Mucosa of descending colon (tissue), 3 donors: ENCODE measurements around the gene VPS13D. TPM values are rescaled to one million over a fixed set of nuclear protein-coding genes. Genes with fewer than 3 reads are reported as not detected.

Source experiments
- ATAC-seq: fragments of 200-7000 bp; cut with Tn5 transposase; one replicate; pipeline ENCODE4 v1.9.1; 2020; ENCODE audit warnings: mild to moderate bottlenecking, moderate library complexity
- DNase-seq, 3 donors: peaks; one replicate each; pipeline ENCODE4 v3.0.0-alpha.2; 2020
- H3K36me3 ChIP-seq: fragments of 200-600 bp; one replicate; pipeline ENCODE4 v1.8.0; 2021; ENCODE audit warnings: low read depth, mild to moderate bottlenecking
- H3K4me1 ChIP-seq: fragments of 200-600 bp; one replicate; pipeline ENCODE4 v1.8.0; 2021; ENCODE audit warnings: low read depth, mild to moderate bottlenecking
- H3K4me3 ChIP-seq: fragments of 200-600 bp; one replicate; pipeline ENCODE4 v1.8.0; 2021; ENCODE audit warnings: mild to moderate bottlenecking
- H3K9me3 ChIP-seq: fragments of 200-600 bp; one replicate; pipeline ENCODE4 v1.8.0; 2021; ENCODE audit warnings: mild to moderate bottlenecking
- CTCF ChIP-seq: fragments of 200-600 bp; IDR thresholded peaks from one replicate; pipeline ENCODE4 v1.8.0; 2022; ENCODE audit warnings: antibody characterized with exemption, mild to moderate bottlenecking
- intact Hi-C, 2 donors: fragments of 100-400 bp; cut with DNase I in 1 of 2; cut with micrococcal nuclease in 1 of 2; formaldehyde crosslinking; loops; one replicate each; pipeline versions ENCODE4 v1.11.0 to v1.11.1; 2022; cut with DNase I, micrococcal nuclease
- total RNA-seq, 3 donors: library from RNA; stranded (reverse); fragmentation: NEBNext Ultra II Directional in 2 of 3; extraction: Animal tissue kit (Norgen Biotek cat#: 25700) in 2 of 3; gene quantifications; one replicate each; pipeline versions ENCODE4 v1.2.1 to v1.2.4, GENCODE V29; 2021 to 2023
- donor health status: DM: no; HTN: no; CAD: no; lungs with moderate emphysema.
- donor health status: DM: no; HTN: no; CAD: no.
- donor health status: DM: no; HTN: yes; CAD: no.

Gene VPS13D
- total RNA-seq, 3 donors from 2014 or later = 70.1 to 96.6 (median 96.6) TPM

GRCh38 chr1:12376236-12377045 lies 146.6 kb downstream of the VPS13D start:
- intact Hi-C loops = no loop called here
- peak; percentile 26 for ATAC-seq

DNA sequence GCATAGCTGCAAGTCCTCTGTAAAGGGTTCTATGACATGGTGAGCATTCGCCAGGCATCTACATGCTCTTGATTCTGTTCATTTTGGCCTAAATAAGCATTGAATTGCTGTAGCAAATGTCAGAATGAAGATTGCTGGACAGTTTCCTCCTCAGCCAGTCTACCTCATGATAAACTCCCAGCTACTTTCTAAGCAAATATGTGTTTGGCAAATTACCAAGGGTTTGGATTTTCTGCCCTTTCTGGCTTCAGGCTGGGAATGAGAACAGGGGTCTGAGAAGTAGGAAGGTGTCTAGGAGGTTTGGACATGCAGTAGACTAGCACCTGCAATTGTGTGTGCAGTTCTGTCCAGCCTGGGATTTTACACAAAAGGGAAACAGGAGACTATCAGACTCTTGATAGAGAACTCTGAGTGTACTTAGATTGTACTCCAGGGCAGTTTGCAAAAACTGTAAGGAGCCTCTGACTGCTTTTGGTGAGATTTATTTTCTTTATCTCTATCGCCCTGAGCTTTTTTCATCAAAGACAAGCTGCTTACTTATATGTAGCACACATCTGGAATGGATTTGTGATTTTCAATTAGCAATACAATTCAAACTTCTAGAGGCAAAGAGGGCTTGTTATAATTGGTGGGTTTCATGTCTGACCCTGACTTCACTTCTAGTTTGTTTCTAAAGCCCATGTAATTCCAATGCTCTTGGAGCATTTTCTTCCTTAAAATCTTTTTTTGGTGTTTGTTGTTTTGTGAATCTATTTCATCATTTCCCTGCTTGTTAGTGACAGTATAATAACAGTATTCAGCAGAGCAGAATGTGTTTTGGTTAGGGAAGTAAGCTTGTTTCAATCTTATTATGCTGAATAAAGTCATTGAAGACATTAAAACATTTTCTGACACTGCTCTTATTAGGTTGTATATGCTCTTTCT lies 150.8 kb downstream of the VPS13D start:
- no peak for TF ChIP-seq CTCF
- ATAC-seq (peak; percentile 39), DNase-seq (no peak)
- intact Hi-C loops = no loop called here
- Histone ChIP-seq H3K36me3 (no peaks in the 10 kb centered on the region), H3K4me1 (peaks cover 20% of the 10 kb centered on the region), H3K4me3 (no peak overlapping the region), H3K9me3 (no peaks in the 10 kb centered on the region)

More at GRCh38 chr1:12376236-12377045, 146.6 kb downstream of the VPS13D start:
- Histone ChIP-seq H3K9me3 (no peaks in the 10 kb centered on the region), H3K36me3 (no peaks in the 10 kb centered on the region), H3K4me3 (no peak overlapping the region), H3K4me1 (peaks cover 11% of the 10 kb centered on the region)
- TF ChIP-seq CTCF = no peak
- peak in 1 of 3 donors; percentile 17 for DNase-seq

DNA sequence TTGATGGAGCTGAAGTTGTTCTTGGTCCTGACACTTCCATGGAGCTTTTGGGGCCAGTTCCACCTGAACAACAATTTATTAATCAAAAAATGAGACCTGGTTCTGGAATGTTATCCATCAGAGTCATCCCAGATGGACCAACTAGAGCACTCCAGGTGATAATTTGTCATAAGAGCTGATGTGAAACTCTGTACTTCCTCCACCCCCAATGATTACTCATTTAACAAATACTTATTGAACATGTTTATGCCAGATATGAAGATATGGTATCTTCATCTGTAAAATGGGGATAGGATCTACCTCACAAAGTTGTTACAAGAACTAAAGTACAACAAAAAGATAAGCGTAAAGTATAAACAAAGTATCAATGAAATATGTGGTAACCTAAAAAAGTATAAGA lies 153.2 kb downstream of the VPS13D start:
- H3K36me3 ChIP-seq = peaks cover 13% of the 10 kb centered on the region
- no peak for TF ChIP-seq CTCF
- DNase-seq (no peak), ATAC-seq (no peak)
- no peak overlapping the region for H3K4me3 ChIP-seq
- H3K9me3 ChIP-seq = peaks cover 10% of the 10 kb centered on the region
- intact Hi-C loops = no loop called here
- H3K4me1 ChIP-seq = peaks cover 20% of the 10 kb centered on the region

DNA sequence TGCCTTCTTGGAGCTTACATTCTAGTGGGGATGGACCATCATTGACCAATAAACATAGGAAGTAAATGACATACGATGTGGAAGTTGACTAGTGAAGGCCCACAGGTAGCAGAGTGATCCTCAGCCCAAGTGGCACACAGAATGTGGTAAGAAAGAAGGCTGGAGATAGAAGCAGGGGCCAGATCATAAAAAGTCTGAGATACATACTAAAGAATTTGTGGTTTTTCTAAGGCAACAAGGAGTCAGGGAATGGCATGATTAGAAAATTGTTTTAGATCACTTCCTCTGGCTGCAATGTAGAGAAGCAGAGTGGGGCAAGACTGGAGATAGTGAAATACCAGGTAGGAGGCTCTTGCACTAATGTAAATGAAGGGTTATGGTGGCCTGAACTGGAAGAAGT lies 154.0 kb downstream of the VPS13D start:
- H3K4me3 ChIP-seq = no peak overlapping the region
- ATAC-seq = no peak
- intact Hi-C loops = no loop called here
- DNase-seq = no peak
- no peak for TF ChIP-seq CTCF
- H3K36me3 ChIP-seq = peaks cover 13% of the 10 kb centered on the region
- peaks cover 20% of the 10 kb centered on the region for H3K4me1 ChIP-seq
- peaks cover 13% of the 10 kb centered on the region for H3K9me3 ChIP-seq

- Histone ChIP-seq H3K4me3 (no peak overlapping the region), H3K4me1 (peaks cover 20% of the 10 kb centered on the region), H3K36me3 (peaks cover 13% of the 10 kb centered on the region), H3K9me3 (peaks cover 13% of the 10 kb centered on the region)
- intact Hi-C loops = no loop called here
- ATAC-seq (peak; percentile 32), DNase-seq (no peak)
- TF ChIP-seq CTCF = no peak
Observed at GRCh38 chr1:12384836-12385456, 155.1 kb downstream of the VPS13D start.
